Heart left ventricle (tissue), 13 donors: ENCODE measurements around the gene SLC39A5.

Experiments
- POLR2A ChIP-seq, 2 donors: fragments of 450-650 bp; IDR thresholded peaks; one replicate each; pipeline ENCODE4 v1.6.1; 2017; ENCODE audit warnings: antibody characterized with exemption in 2 of 2, mild to moderate bottlenecking in 2 of 2, moderate library complexity in 2 of 2
- TF ChIP-seq, protein P1 (sequence below), 12 donors: fragments of 200-600 bp; sonication (generic) in 4 of 12; IDR thresholded peaks; one replicate each; pipeline versions ENCODE4 v1.5.0 to v1.8.0; 2018 to 2022; ENCODE audit warnings: antibody characterized with exemption in 12 of 12, mild to moderate bottlenecking in 5 of 12
- donor health status: ischemic (EF 13 %, LVEDD 7.1; RV severe dilation, severe dysfunction).
- donor health status: DM: no; HTN: yes; CAD: no.
- donor health status: DM: no; HTN: no; CAD: no.
- donor health status: ischemic (EF 25% LVEDD 6.9; RV normal size, moderate dysfunction).
- donor health status: ischemic (EF 25% LVEDD 5.7; RV mildly dilated, moderate dysfunction).
- donor health status: ischemic (EF 35%, LVEDD 5.7; RV mildly dilated, moderate dysfunction).
- donor health status: nonischemic (EF 11% LVEDD 7.7; RV severe dilation, severe dysfunction).
- donor health status: DM: yes; HTN: yes; CAD: no.
- donor health status: PGD.
- donor health status: ischemic (EF 29% LVEDD 5.4; RV normal size, mild dysfunction).
- donor health status: nonischemic (EF 23%, LVEDD 6.1; RV moderate dilation, normal function).

DNA sequence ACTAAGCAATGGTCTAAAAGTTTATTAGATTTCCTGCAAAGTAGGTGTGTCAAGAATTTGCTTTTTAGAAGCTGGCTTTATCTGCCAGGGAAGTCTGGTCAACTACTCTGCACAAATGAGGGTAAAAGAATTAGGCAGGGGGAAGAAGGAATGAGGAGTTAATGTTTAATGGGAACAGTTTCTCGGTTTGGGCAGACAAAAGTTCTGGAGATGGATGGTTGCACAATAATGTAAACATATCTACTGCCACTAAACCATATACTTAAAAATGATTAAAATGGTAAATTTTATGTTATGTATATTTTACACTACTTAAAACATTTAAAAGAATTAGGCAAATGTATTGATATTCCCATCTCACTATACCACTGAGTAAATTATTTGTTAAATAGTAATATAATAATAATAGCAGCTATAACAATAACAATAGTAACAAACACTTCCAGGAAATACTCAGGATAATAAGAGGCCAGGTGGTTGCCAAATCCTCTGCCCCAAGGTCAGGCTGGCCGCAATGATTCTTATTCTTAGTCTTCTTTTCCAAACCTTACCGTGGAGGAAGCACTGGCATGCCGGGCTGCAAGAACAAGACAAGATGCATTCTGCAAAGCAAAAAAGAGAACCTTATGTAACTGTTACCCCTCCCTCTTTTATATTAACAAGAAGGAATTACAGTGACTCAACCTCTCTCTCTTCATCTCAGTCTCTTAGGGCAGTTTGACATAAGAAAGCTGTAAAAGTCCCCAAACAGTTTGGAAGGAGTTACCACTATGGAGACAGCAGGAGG, 56.4 kb downstream of the SLC39A5 start:
- TF ChIP-seq, protein P1, sequence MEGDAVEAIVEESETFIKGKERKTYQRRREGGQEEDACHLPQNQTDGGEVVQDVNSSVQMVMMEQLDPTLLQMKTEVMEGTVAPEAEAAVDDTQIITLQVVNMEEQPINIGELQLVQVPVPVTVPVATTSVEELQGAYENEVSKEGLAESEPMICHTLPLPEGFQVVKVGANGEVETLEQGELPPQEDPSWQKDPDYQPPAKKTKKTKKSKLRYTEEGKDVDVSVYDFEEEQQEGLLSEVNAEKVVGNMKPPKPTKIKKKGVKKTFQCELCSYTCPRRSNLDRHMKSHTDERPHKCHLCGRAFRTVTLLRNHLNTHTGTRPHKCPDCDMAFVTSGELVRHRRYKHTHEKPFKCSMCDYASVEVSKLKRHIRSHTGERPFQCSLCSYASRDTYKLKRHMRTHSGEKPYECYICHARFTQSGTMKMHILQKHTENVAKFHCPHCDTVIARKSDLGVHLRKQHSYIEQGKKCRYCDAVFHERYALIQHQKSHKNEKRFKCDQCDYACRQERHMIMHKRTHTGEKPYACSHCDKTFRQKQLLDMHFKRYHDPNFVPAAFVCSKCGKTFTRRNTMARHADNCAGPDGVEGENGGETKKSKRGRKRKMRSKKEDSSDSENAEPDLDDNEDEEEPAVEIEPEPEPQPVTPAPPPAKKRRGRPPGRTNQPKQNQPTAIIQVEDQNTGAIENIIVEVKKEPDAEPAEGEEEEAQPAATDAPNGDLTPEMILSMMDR (IDR thresholded peaks at IDR 0.05): no peak
- TF ChIP-seq POLR2A (IDR thresholded peaks at IDR 0.05): no peak
